Hematopoietic multipotent progenitor cell treated with erythropoietin and hydrocortisone succinate and interleukin-3 and kit ligand, for 8 days (in vitro differentiated cells): ENCODE measurements around the gene CBLN3.
"Not testable (repeated sequence)": the region's sequence is repeated elsewhere in the genome, so short reads cannot be mapped to it uniquely, and the experiment has no call there.

Source experiments
- DNase-seq: peaks from one replicate; pipeline ENCODE4 v3.0.0-alpha.2; 2015

Gene CBLN3

GRCh38 chr14:24429395-24430142 lies at the start of gene CBLN3, which contains the start of gene KHNYN:
Gene CBLN3, minus strand, starts transcription at chr14:24429668. Its CDS starts 614 bp downstream, at chr14:24429054.
Gene KHNYN, plus strand, starts transcription at chr14:24429954. Its CDS starts 777 bp downstream, at chr14:24430731.
- peak; percentile 92 for DNase-seq

GRCh38 chr14:24475261-24475660 lies 45.8 kb upstream of the CBLN3 start:
- no peak for DNase-seq

- no peak for DNase-seq
Observed at GRCh38 chr14:24473211-24473610, 43.7 kb upstream of the CBLN3 start.

DNA sequence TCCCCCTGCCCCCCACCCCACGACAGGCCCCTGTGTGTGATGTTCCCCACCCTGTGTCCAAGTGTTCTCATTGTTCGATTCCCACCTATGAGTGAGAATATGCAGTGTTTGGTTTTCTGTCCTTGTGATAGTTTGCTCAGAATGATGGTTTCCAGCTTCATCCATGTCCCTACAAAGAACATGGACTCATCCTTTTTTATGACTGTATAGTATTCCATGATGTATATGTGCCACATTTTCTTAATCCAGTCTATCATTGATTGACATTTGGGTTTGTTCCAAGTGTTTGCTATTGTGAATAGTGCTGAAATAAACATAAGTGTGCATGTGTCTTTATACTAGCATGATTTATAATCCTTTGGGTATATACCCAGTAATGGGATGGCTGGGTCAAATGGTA lies 41.0 kb upstream of the CBLN3 start:
- not testable (repeated sequence) for DNase-seq

- DNase-seq = no peak
Observed at GRCh38 chr14:24465805-24466204, 36.3 kb upstream of the CBLN3 start.

DNA sequence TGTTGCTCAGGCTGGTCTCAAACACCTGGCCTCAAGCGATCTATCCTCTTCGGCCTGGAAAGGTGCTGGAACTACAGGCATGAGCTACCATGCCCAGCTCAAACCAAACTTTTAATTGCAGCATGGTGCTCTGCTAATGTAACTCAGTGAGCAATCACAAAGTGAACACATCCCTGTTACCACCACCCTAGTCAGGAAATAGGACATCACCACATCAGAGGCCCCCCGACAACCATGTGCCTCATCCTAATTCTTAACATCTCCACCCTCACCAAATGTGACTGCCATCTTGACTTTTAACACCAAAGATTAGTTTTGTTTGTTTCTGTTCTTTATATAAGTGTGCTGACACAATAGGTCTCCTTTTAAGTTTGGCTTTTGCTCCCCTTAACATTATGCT lies 35.9 kb upstream of the CBLN3 start:
- DNase-seq = no peak

GRCh38 chr14:24463884-24464785 lies 34.7 kb upstream of the CBLN3 start:
- DNase-seq = no peak

- DNase-seq = no peak
Observed at GRCh38 chr14:24463017-24463883, 33.8 kb upstream of the CBLN3 start.

GRCh38 chr14:24461336-24461735 lies 31.9 kb upstream of the CBLN3 start:
- DNase-seq = no peak

- no peak for DNase-seq
Observed at GRCh38 chr14:24459331-24459730, 29.9 kb upstream of the CBLN3 start.

GRCh38 chr14:24458736-24459135 lies 29.3 kb upstream of the CBLN3 start:
- no peak for DNase-seq

GRCh38 chr14:24456980-24457379 lies 27.5 kb upstream of the CBLN3 start:
- peak; percentile 43 for DNase-seq

DNA sequence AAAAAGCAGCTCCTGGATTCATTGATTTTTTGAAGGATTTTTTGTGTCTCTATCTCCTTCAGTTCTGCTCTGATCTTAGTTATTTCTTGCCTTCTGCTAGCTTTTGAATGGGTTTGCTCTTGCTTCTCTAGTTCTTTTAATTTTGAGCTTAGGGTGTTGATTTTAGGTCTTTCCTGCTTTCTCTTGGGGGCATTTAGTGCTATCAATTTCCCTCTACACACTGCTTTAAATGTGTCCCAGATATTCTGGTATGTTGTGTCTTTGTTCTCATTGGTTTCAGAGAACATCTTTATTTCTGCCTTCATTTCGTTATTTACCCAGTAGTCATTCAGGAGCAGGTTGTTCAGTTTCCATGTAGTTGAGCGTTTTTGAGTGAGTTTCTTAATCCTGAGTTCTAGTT lies 21.4 kb upstream of the CBLN3 start:
- not testable (repeated sequence) for DNase-seq

DNA sequence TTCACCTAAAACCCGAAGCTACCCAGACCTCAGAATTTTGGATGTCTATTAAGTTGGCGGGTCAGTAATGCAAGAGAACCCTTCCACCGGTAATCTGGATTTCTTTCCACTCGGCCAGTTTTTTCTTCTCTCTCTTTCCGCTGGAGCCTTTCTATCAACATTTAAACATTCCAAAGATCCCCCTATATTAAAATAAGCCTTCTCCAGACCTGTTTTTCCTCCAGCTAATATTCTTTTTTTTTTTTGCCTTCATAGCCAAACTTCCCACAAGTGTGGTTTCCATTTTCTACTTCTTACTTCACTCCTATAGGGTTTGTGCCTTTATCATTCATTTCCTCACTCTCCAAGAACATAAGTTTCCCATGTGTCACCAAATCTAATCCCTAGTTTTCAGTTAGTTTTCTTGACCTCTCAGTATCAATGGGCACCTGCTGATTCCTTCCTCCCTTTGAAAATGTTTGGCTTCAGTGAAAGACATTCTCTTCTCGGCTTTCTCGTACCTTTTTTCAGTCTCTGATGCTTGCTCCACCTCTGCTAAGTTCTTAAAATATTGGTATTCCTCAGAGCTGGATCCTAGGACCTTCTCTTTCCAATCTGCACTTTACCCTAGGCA lies 13.7 kb upstream of the CBLN3 start:
- DNase-seq = no peak

DNA sequence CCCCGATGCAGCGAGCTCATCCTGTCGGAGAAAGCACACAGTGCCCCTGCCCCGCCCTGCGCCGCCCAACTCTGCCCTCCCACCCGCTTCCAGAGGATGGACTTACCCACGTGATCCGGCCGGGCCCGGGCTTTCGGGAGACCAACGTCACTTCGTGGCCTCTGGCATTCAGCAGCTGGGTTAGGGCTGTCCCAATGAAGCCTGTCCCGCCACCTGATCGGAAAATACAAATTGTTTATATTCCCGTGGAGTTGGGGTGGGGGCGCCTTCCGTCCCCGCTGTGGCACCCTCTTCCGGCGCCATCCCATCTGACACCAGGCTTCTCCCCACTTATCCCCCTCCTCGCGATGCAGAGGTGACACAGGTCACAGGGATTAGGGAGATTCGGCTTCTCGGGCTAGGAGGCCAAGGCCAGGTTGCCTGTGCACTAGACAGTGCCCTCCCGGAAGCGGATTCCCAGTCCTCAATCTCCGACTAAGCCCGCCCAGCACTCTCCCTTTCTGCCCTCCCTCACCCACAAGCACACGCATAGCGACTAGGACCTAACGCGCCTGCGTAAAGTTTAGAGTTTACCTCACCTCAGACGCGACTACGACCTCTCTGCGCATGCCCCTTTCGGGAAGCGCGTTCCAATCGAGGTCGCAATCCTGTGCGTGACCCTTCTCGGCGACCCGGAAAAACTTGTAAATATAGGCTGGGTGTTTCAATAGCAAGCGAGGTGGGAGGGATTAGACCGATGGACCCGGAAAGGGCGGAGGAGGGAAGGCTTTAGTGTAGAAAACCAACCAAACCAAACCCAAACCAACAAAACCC lies 13.0 kb upstream of the CBLN3 start, which contains the start of gene SDR39U1:
TSS of gene SDR39U1 (minus strand) at position 537 of the 813 bp plus-strand sequence. CDS start at position 530, 7 bp downstream.
- peak; percentile 100 for DNase-seq

DNA sequence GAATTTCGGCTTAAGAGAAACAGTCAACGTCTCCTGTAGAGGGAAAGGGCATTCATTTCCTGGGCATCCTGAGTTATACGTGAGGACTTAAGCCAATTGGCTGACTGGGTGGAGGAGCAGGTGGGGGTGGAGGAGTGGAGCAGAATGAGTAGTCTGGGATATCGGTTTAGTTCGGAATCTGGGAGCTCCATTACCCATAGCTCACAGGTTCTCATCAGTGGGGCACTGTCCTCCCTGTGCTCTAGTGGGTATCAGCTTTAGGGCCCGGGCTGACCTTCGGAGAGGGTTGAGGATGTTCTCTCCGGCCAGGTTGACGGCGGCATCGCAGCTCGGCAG lies 12.4 kb upstream of the CBLN3 start:
- DNase-seq = no peak

GRCh38 chr14:24441485-24441884 lies 12.0 kb upstream of the CBLN3 start:
- no peak for DNase-seq

DNA sequence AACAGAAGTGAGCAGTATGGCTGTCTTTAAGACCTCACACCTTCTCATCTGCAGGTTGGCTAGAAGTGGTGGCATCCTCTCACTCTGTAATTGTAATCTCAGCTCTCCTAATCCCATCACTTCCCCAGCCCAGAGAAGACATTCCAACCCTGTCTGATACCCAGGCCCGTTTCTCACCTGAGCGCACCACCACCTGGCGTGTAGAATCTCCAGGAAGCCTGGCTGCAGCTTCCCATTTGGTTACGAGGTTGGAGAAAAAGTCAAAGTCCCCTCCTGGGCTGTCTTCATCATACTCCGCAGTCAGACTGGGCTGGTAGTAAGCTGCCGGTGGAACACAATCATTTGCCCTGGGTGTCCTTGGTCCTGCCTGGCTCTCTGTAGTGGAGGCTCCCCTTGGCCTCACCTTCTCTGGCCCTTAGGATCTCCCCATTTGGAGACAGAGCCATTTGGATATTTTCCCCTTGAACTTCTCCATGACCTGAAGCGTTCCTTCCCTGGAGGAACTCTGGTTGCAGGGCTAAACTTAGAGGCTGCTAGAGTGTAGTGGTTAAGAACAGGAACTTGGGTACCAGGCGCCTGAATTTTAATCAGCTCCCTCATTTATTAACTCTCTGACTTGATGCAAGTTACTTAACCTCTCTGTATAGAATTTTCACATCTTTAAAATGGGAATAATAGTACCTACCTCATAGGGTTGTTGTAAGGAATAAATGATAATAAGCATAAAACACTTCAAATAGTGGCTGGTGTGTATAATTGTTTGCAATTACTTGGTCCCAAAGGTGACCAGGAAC lies 11.3 kb upstream of the CBLN3 start:
- no peak for DNase-seq

GRCh38 chr14:24439830-24440605 lies 10.6 kb upstream of the CBLN3 start:
- DNase-seq = no peak

DNA sequence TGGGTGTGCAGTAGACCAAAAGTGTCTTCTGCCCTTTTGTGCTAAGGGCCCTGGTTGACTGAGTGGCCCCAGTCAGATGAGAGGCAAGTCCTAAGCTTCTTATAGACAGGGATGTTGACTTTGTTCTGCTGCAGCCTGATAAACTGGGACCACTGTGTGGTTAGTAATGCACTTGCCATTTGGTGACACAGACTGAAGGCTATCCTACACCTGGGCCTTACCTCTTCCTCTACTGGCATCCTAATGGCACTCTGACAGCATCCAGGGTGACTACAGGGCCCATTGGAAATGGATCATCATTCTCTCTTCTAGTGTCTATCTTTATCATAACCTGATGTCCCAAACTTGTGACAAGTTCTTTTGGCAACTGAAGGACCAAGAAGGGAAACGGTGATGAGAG lies 9.8 kb upstream of the CBLN3 start:
- DNase-seq = no peak
